Measurements from ENCODE around the gene BHLHA15. TPM values are rescaled to one million over a fixed set of nuclear protein-coding genes. Genes with fewer than 3 reads are reported as not detected.

Gene BHLHA15
- total and polyA plus RNA-seq, 9 of the 15 experiments (the other 6 are each of a cell fraction or from before 2014, with no cell fraction given), result 0.22 to 2.0 (median 1.1) TPM; not detected in 4

DNA sequence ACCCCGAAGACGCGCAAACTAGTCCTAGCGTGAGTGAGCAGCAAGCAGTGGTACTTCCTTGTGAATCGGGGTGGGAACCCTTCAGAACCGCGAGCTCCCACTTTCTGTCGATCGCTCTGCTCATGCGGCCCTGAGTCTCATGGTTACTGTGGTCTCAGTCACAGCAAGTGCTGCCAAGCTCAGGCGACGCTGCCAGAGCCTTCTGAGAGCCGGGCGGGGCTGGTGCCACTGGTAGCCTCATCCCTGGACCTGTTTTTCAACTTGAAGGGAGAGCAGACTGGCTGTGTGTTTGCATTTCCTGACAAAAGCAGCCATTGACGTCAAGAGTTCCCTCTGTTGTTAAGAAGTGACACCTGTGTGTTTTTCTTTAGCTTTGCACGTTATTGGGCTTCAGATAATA is 32.9 kb upstream of the BHLHA15 start:
- Histone ChIP-seq H3K9me1 (ENCODE audit: control insufficient read depth, insufficient read depth, low read length) (peaks cover 13% of the 10 kb centered on the region), H3K79me2 (ENCODE audit: control insufficient read depth, insufficient read depth, low read length) (no peaks in the 10 kb centered on the region), H3K36me3 (ENCODE audit: control insufficient read depth, insufficient read depth, low read length) (peaks cover 31% of the 10 kb centered on the region), H4K20me1 (replicated peaks; ENCODE audit: control insufficient read depth, insufficient read depth, low read length) (peaks cover 11% of the 10 kb centered on the region; the same call in 1 of the 2 replicates), H3K9me3 (replicated peaks; ENCODE audit: control insufficient read depth, insufficient read depth, low read depth, low read length) (no peaks in the 10 kb centered on the region), H3K4me2 (ENCODE audit: insufficient read depth, low read length) (no peak overlapping the region), H3K4me3 (no peak overlapping the region), H3K27me3 (ENCODE audit: control insufficient read depth in 2 of 2, insufficient read depth in 2 of 2, low read length in 2 of 2) (no peaks in the 10 kb centered on the region), H3K9ac (ENCODE audit: insufficient read depth in 1 of 2, low read depth in 2 of 2, low read length in 2 of 2) (no peak overlapping the region; a peak in 1 of 4 replicates), H3K27ac (ENCODE audit: extremely low read depth, low read depth, low read length) (no peak overlapping the region), H2AFZ (ENCODE audit: low read depth, low read length) (no peak overlapping the region), H3K4me1 (replicated peaks in 1 of 2; ENCODE audit: control insufficient read depth in 2 of 2, insufficient read depth in 2 of 2, low read length in 2 of 2) (peaks cover 12 to 14% of the 10 kb centered on the region in 2 experiments)
- ChIA-PET CTCF (ENCODE audit: low intra/inter-chr PET ratio) (no interaction called here), POLR2A (no interaction called here)
- WGBS (ENCODE audit: insufficient coverage, low coverage, missing lambda C conversion rate), result 88% methylated on average over 16 of the region's 16 CpGs
- ATAC-seq (no peak), FAIRE-seq (no peak), DNase-seq (ENCODE audit: extremely low read depth in 1 of 4, low spot score in 3 of 4) (no peak)
- in situ Hi-C loops (cut with MboI), result no loop called here
- TF ChIP-seq, protein P1, sequence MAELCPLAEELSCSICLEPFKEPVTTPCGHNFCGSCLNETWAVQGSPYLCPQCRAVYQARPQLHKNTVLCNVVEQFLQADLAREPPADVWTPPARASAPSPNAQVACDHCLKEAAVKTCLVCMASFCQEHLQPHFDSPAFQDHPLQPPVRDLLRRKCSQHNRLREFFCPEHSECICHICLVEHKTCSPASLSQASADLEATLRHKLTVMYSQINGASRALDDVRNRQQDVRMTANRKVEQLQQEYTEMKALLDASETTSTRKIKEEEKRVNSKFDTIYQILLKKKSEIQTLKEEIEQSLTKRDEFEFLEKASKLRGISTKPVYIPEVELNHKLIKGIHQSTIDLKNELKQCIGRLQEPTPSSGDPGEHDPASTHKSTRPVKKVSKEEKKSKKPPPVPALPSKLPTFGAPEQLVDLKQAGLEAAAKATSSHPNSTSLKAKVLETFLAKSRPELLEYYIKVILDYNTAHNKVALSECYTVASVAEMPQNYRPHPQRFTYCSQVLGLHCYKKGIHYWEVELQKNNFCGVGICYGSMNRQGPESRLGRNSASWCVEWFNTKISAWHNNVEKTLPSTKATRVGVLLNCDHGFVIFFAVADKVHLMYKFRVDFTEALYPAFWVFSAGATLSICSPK (IDR thresholded peaks at IDR 0.05; ENCODE audit: borderline replicate concordance), result no peak
- TF ChIP-seq ZBTB1 (CRISPR knock-in tag; IDR thresholded peaks at IDR 0.05; ENCODE audit: borderline replicate concordance, low read depth) (no peak), ZFP36 (IDR thresholded peaks at IDR 0.05; ENCODE audit: low read depth, low read length, partially characterized antibody) (no peak), ZNF583 (CRISPR knock-in tag; IDR thresholded peaks at IDR 0.05) (no peak), SIN3A (IDR thresholded peaks at IDR 0.05; ENCODE audit: borderline replicate concordance in 2 of 2, control insufficient read depth in 1 of 2, low read depth in 2 of 2, low read length in 2 of 2) (no peak), MTA2 (IDR thresholded peaks at IDR 0.05; ENCODE audit: low read depth) (no peak), KDM2B (CRISPR knock-in tag; IDR thresholded peaks at IDR 0.05) (no peak), TBP (optimal IDR thresholded peaks at IDR 0.05; ENCODE audit: low read depth, low read length) (no peak), MTA1 (IDR thresholded peaks at IDR 0.05; ENCODE audit: borderline replicate concordance) (no peak), FOXA1 (IDR thresholded peaks at IDR 0.05; ENCODE audit: borderline replicate concordance) (no peak), RNF2 (IDR thresholded peaks at IDR 0.05) (no peak), ZEB2 (IDR thresholded peaks at IDR 0.05) (no peak)
- intact Hi-C loops (cut with micrococcal nuclease), result no loop called here
- no TSS peak for BruUV-seq (replicated peaks)

Data from K562 (cell line).